SK-N-SH (cell line): Measurements from ENCODE around the gene CCR9. TPM values are rescaled to one million over a fixed set of nuclear protein-coding genes. Genes with fewer than 3 reads are reported as not detected.
A peak's percentile ranks its signal among the peaks of the same experiment; 100 is the strongest.

ENCODE experiments used
- CTCF ChIA-PET: fragments of 300-600, 350-600 bp; formaldehyde crosslinking; extraction: SDS; loops from one replicate; lab custom pipeline; 2021; lab: Yijun Ruan, JAX
- POLR2A ChIA-PET: fragments of 350-600 bp; sonication (Branson Sonifier 250); formaldehyde crosslinking; extraction: SDS; loops from one replicate; lab custom pipeline; 2020; ENCODE audit warnings: antibody characterized with exemption, inconsistent platforms; lab: Yijun Ruan, JAX
- DNase-seq: peaks from one replicate; pipeline ENCODE4 v3.0.0; 2012
- H2AFZ ChIP-seq: fragments of 200-600 bp; sonication (generic); 2 replicates; pipeline ENCODE4 v1.8.1; 2016; ENCODE audit warnings: antibody characterized with exemption, mild to moderate bottlenecking, low read depth
- H3F3A ChIP-seq: fragments of 200-600 bp; sonication (generic); replicated peaks from 2 replicates; pipeline ENCODE3; 2016; ENCODE audit warnings: antibody characterized with exemption, mild to moderate bottlenecking; ENCODE audit not compliant: insufficient read depth
- H3K27ac ChIP-seq, 2 experiments: fragments of 200-500 bp in 1 of 2; fragments of 200-600 bp in 1 of 2; sonication (Bioruptor generic) in 1 of 2; sonication (generic), shearing (Covaris generic) in 1 of 2; 2 replicates each; pipeline versions ENCODE4 v1.5.1 to v1.6.1; 2014 to 2016; ENCODE audit warnings: low read depth in 2 of 2, inconsistent platforms in 1 of 2, low read length in 1 of 2, mild to moderate bottlenecking in 1 of 2, mixed read lengths in 1 of 2
- H3K27me3 ChIP-seq: fragments of 200-600 bp; sonication (generic), shearing (Covaris generic); 2 replicates; pipeline ENCODE4 v1.6.1; 2016; ENCODE audit warnings: mixed run types; ENCODE audit not compliant: insufficient read depth
- H3K36me3 ChIP-seq, 2 experiments: fragments of 200-500 bp in 1 of 2; fragments of 200-600 bp in 1 of 2; sonication (Bioruptor generic) in 1 of 2; sonication (generic) in 1 of 2; replicated peaks in 1 of 2; 2 replicates each; pipeline versions ENCODE3 to v1.5.1; 2014 to 2016; ENCODE audit warnings: low read length in 1 of 2, mild to moderate bottlenecking in 1 of 2; ENCODE audit not compliant: insufficient read depth in 2 of 2, control insufficient read depth in 1 of 2
- H3K4me1 ChIP-seq, 2 experiments: fragments of 200-500 bp in 1 of 2; fragments of 200-600 bp in 1 of 2; sonication (Bioruptor generic) in 1 of 2; sonication (generic), shearing (Covaris generic) in 1 of 2; 2 replicates each; pipeline versions ENCODE4 v1.5.1 to v1.6.1; 2014 to 2016; ENCODE audit warnings: low read depth in 1 of 2, low read length in 1 of 2, mixed run types in 1 of 2; ENCODE audit not compliant: insufficient read depth in 2 of 2, control insufficient read depth in 1 of 2
- H3K4me2 ChIP-seq: fragments of 200-600 bp; sonication (generic), shearing (Covaris generic); 2 replicates; pipeline ENCODE4 v1.6.1; 2017; ENCODE audit warnings: mixed run types
- H3K4me3 ChIP-seq, 2 experiments: fragments of 200-500 bp in 1 of 2; fragments of 200-600 bp in 1 of 2; sonication (Bioruptor generic) in 1 of 2; sonication (generic), shearing (Covaris generic) in 1 of 2; 2 replicates each; pipeline versions ENCODE4 v1.5.1 to v1.8.1; 2014 to 2016; ENCODE audit warnings: low read depth in 2 of 2, inconsistent platforms in 1 of 2, low read length in 1 of 2, mild to moderate bottlenecking in 1 of 2, mixed read lengths in 1 of 2, moderate library complexity in 1 of 2
- H3K79me2 ChIP-seq: fragments of 200-600 bp; sonication (generic); 2 replicates; pipeline ENCODE4 v1.8.1; 2017; ENCODE audit warnings: mild to moderate bottlenecking; ENCODE audit not compliant: insufficient read depth
- H3K9ac ChIP-seq: fragments of 200-600 bp; sonication (generic); 2 replicates; pipeline ENCODE4 v1.6.1; 2017; ENCODE audit warnings: mixed run types
- H3K9me2 ChIP-seq: fragments of 200-600 bp; sonication (generic); 2 replicates; pipeline ENCODE4 v1.6.1; 2017; ENCODE audit warnings: mixed run types
- H3K9me3 ChIP-seq: fragments of 200-600 bp; sonication (generic); 2 replicates; pipeline ENCODE4 v1.6.1; 2017; ENCODE audit warnings: mixed run types, mild to moderate bottlenecking, moderate library complexity
- H4K20me1 ChIP-seq: fragments of 200-600 bp; sonication (generic); 2 replicates; pipeline ENCODE4 v1.6.1; 2017; ENCODE audit warnings: mild to moderate bottlenecking, mixed run types; ENCODE audit not compliant: insufficient read depth
- FOSL2 ChIP-seq: IDR thresholded peaks from 2 replicates; pipeline ENCODE4 v1.4.0; 2012; ENCODE audit warnings: low read depth, mild to moderate bottlenecking, moderate library complexity, borderline replicate concordance
- GABPA ChIP-seq: IDR thresholded peaks from 2 replicates; pipeline ENCODE4 v1.4.0; 2012; ENCODE audit warnings: low read depth, mild to moderate bottlenecking
- JUND ChIP-seq: IDR thresholded peaks from 2 replicates; pipeline ENCODE4 v1.4.0; 2012
- NFIC ChIP-seq: IDR thresholded peaks from 2 replicates; pipeline ENCODE4 v1.4.0; 2012; ENCODE audit warnings: borderline replicate concordance
- POLR2AphosphoS5 ChIP-seq: IDR thresholded peaks from 2 replicates; pipeline ENCODE4 v1.6.1; 2012; ENCODE audit warnings: low read depth, low read length
- RAD21 ChIP-seq: IDR thresholded peaks from 2 replicates; pipeline ENCODE4 v1.6.1; 2012; ENCODE audit warnings: mild to moderate bottlenecking, low read length
- TAF1 ChIP-seq: IDR thresholded peaks from 2 replicates; pipeline ENCODE4 v1.6.1; 2012; ENCODE audit warnings: low read depth, mild to moderate bottlenecking, low read length, moderate library complexity, borderline replicate concordance
- TEAD4 ChIP-seq: IDR thresholded peaks from 2 replicates; pipeline ENCODE4 v1.4.0; 2012; ENCODE audit warnings: mild to moderate bottlenecking, borderline replicate concordance; ENCODE audit not compliant: insufficient read depth
- YY1 ChIP-seq: IDR thresholded peaks from 2 replicates; pipeline ENCODE4 v1.4.0; 2012; ENCODE audit warnings: low read depth, mild to moderate bottlenecking
- WGBS: methylation state at CpG from one replicate; pipeline ENCODE4 v1.1.6; 2017; ENCODE audit warnings: low lambda C conversion rate; 5-methylcytosine and 5-hydroxymethylcytosine counted together
- polyA plus RNA-seq, 3 experiments: library from polyadenylated mRNA; depleted of rRNA; stranded (reverse); fragments of >200 nt; gene quantifications; 2 replicates each; pipeline ENCODE4 v1.2.3, GENCODE V29; 2012
- TF ChIP-seq, protein P1 (sequence below): IDR thresholded peaks from 2 replicates; pipeline ENCODE4 v1.6.1; 2012; ENCODE audit warnings: mild to moderate bottlenecking, low read depth, low read length, moderate library complexity

Gene CCR9
- polyA plus RNA-seq, 1 of the 3 experiments (the other 2 are of a cell fraction): not detected

DNA sequence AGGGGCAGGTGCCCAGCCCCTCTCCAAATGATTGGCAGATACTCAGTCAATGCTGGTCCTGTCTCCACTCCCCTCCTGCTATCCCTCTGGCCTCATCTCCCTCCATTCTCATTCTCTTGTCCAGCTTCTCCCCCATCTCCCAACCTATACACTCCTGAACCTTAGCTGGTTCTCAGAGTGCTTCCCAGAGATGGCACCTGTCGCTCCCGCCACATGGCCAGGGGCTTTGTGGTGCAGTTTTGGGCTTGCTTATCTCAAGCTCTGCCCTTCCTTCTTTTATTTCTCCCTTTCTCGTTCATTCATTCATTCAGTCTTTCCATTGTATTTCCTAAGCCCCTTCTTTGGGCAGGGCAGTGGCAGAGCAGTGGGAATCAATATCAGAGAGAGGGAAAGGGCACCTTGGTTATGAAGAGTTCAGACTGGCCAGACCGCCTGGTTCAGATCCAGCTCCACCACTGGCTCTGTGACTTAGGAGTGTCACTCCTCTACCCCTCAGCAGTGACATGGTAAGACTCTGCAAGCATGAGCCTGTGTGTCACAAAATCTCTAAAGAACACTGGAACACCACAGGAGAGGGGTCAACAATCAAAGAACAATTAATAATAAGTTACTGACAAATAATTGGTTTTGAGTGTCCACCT, 36.7 kb downstream of the CCR9 start:
- Histone ChIP-seq H3K27ac (no peak overlapping the region), H3F3A (peaks cover 4% of the 10 kb centered on the region), H3K4me3 (no peak overlapping the region), H3K9me3 (no peaks in the 10 kb centered on the region), H3K9ac (no peak overlapping the region), H3K79me2 (no peaks in the 10 kb centered on the region), H3K4me1 (no peaks in the 10 kb centered on the region), H3K36me3 (peaks cover 10 to 27% of the 10 kb centered on the region in 2 experiments), H3K4me2 (no peak overlapping the region), H3K27me3 (no peaks in the 10 kb centered on the region), H4K20me1 (no peaks in the 10 kb centered on the region), H2AFZ (no peak overlapping the region), H3K9me2 (no peaks in the 10 kb centered on the region)
- WGBS: 99% methylated on average over 4 of the region's 4 CpGs
- ChIA-PET POLR2A (no interaction called here), CTCF (interaction anchor here (0.6 to 5.6 kb wide), 5 partner anchors 16 to 221 kb away, joined by 3 to 31 read pairs (median 6); no protein-coding TSS in a partner anchor)
- DNase-seq: no peak
- TF ChIP-seq, protein P1, sequence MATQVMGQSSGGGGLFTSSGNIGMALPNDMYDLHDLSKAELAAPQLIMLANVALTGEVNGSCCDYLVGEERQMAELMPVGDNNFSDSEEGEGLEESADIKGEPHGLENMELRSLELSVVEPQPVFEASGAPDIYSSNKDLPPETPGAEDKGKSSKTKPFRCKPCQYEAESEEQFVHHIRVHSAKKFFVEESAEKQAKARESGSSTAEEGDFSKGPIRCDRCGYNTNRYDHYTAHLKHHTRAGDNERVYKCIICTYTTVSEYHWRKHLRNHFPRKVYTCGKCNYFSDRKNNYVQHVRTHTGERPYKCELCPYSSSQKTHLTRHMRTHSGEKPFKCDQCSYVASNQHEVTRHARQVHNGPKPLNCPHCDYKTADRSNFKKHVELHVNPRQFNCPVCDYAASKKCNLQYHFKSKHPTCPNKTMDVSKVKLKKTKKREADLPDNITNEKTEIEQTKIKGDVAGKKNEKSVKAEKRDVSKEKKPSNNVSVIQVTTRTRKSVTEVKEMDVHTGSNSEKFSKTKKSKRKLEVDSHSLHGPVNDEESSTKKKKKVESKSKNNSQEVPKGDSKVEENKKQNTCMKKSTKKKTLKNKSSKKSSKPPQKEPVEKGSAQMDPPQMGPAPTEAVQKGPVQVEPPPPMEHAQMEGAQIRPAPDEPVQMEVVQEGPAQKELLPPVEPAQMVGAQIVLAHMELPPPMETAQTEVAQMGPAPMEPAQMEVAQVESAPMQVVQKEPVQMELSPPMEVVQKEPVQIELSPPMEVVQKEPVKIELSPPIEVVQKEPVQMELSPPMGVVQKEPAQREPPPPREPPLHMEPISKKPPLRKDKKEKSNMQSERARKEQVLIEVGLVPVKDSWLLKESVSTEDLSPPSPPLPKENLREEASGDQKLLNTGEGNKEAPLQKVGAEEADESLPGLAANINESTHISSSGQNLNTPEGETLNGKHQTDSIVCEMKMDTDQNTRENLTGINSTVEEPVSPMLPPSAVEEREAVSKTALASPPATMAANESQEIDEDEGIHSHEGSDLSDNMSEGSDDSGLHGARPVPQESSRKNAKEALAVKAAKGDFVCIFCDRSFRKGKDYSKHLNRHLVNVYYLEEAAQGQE: no peak
- TF ChIP-seq FOSL2: no peak
- TF ChIP-seq GABPA: no peak
- no peak for TF ChIP-seq TAF1

DNA sequence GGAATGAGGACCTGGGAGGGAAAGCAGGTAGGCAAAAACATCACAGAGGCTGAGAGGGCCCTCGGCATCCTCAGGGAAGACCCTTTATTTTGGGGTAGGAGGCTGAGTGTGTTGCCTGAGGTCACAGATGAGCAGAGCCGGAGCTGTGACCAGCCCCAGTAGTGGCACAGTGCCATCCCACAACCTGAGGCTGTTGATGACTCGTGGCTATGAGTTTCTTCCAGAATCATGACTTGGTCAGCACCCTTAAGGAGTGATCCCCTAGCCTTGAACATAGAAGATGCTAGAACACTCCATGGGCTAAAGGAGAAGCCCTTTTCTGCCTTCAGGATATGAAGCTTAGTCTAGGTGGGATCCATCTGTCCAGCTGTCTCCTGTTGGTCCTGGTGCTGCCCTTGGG, 37.4 kb downstream of the CCR9 start:
- no peak overlapping the region for H2AFZ ChIP-seq
- DNase-seq: no peak
- H3K9me3 ChIP-seq: no peaks in the 10 kb centered on the region
- H4K20me1 ChIP-seq: no peaks in the 10 kb centered on the region
- H3F3A ChIP-seq: peaks cover under 1% of the 10 kb centered on the region
- H3K4me3 ChIP-seq: no peak overlapping the region
- no peaks in the 10 kb centered on the region for H3K79me2 ChIP-seq
- CTCF ChIA-PET: interaction anchor here (1.2 to 5.6 kb wide), 3 partner anchors 15 to 162 kb away, joined by 4 to 31 read pairs (median 13); no protein-coding TSS in a partner anchor
- no peaks in the 10 kb centered on the region for H3K27me3 ChIP-seq
- H3K9me2 ChIP-seq: no peaks in the 10 kb centered on the region
- 50% methylated on average over 2 of the region's 3 CpGs for WGBS
- no peak overlapping the region for H3K4me2 ChIP-seq
- H3K36me3 ChIP-seq: peaks cover 10 to 31% of the 10 kb centered on the region in 2 experiments
- H3K9ac ChIP-seq: no peak overlapping the region
- TF ChIP-seq RAD21: no peak
- peak; percentile 57 for TF ChIP-seq NFIC
- TF ChIP-seq YY1: no peak
- peak; percentile 53; the same call in 1 of the 2 replicates for TF ChIP-seq FOSL2
- no peak for TF ChIP-seq POLR2AphosphoS5
- TF ChIP-seq TEAD4: no peak
- 0 out of 2 replicates have a peak, but pooled peaks have one; percentile 17 for TF ChIP-seq JUND
- POLR2A ChIA-PET: no interaction called here
- no peak overlapping the region for H3K27ac ChIP-seq
- no peaks in the 10 kb centered on the region for H3K4me1 ChIP-seq
